Measurements from ENCODE around the gene SIGLEC12. TPM values are rescaled to one million over a fixed set of nuclear protein-coding genes. Genes with fewer than 3 reads are reported as not detected.

SIGLEC12 gene
- total RNA-seq, 2 experiments from 2014 or later: not detected

DNA sequence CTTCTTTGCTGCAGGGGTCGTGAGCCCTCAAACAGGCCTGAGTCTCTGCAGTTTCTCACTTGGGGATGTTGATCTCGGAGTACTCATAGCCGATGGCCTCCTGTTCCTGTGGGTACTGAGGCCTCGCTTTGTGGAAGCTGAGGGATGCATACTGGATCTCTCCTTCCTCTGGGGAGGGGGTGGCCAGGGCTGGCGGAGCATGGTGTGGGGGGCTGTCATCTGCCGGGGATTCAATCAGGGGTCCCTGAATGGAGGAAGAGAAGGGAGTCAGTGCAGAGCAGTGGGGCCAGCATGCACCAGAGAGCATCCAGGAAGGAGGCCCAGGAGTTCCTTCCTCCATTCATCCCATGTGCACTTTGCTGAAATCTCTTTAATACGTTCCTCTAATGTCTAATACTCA is 10.0 kb downstream of the SIGLEC12 start:
- Histone ChIP-seq H3K9me3 (ENCODE audit: control insufficient read depth in 1 of 2, insufficient read depth in 1 of 2, low read length in 2 of 2) (peaks cover 0 to 5% of the 10 kb centered on the region in 2 experiments), H3K4me1 (ENCODE audit: insufficient read depth, low read length) (no peaks in the 10 kb centered on the region), H3K36me3 (ENCODE audit: insufficient read depth, low read length) (no peaks in the 10 kb centered on the region), H3K4me3 (ENCODE audit: low read length) (no peak overlapping the region), H3K27ac (ENCODE audit: low read depth in 1 of 2, low read length in 2 of 2) (no peak overlapping the region), H3K27me3 (ENCODE audit: control insufficient read depth in 1 of 2, insufficient read depth in 2 of 2, low read length in 2 of 2) (peaks cover 0 to 2% of the 10 kb centered on the region in 2 experiments)
- no peak for ATAC-seq (ENCODE audit: poor library complexity)
- Mint-ChIP-seq H3K27ac (no peak overlapping the region), H3K9me3 (no peaks in the 10 kb centered on the region), H3K4me3 (no peak overlapping the region), H3K27me3 (peaks cover 13% of the 10 kb centered on the region), H3K36me3 (ENCODE audit: low read depth) (no peaks in the 10 kb centered on the region), H3K4me1 (ENCODE audit: low read depth) (no peaks in the 10 kb centered on the region)
- DNase-seq: no peak
- TF ChIP-seq, protein P1, sequence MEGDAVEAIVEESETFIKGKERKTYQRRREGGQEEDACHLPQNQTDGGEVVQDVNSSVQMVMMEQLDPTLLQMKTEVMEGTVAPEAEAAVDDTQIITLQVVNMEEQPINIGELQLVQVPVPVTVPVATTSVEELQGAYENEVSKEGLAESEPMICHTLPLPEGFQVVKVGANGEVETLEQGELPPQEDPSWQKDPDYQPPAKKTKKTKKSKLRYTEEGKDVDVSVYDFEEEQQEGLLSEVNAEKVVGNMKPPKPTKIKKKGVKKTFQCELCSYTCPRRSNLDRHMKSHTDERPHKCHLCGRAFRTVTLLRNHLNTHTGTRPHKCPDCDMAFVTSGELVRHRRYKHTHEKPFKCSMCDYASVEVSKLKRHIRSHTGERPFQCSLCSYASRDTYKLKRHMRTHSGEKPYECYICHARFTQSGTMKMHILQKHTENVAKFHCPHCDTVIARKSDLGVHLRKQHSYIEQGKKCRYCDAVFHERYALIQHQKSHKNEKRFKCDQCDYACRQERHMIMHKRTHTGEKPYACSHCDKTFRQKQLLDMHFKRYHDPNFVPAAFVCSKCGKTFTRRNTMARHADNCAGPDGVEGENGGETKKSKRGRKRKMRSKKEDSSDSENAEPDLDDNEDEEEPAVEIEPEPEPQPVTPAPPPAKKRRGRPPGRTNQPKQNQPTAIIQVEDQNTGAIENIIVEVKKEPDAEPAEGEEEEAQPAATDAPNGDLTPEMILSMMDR (IDR thresholded peaks at IDR 0.05): no peak
- ChIA-PET CTCF (no interaction called here), POLR2A (no interaction called here)
- intact Hi-C loops (cut with DNase I, micrococcal nuclease): no loop called here

DNA sequence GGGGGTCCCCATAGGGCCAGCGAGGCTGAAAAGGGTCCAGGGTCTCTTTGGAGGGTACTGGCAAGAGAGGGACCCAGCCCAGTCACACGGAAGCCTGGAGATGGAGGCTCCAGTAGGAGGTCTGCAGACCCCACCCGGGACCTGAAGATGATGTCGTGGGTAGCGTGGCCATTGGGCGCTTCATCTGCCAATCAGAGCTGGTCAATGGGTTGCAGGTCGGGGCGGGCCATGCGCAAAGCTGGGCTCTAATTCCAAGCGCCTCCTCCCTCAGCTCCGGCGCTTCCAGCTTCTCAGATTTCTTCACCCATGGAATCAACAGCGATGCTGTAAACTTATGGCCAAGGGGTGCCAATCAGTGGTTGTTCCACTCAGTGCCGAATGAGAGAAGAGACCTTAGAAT is 10.9 kb downstream of the SIGLEC12 start:
- CTCF ChIA-PET: no interaction called here

DNA sequence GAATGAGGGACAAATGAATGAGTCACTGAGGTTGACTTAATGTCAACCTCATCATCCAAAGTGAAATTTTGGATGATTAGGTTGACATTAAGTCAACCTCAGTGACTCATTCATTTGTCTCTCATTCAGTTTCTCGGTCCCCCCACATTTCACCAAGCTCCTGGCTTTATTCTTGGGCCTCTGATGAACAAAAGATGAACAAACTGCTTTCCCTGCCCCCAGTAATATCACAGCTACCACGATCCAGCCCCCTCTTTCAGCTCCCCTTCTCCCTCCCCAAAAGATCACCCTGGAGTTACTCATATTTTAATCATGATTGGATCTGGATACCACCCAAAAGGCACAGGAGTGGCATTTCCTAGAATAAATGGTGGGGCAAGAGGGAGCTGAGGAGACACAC is 12.5 kb downstream of the SIGLEC12 start:
- no peak overlapping the region for H3K27ac Mint-ChIP-seq
- TF ChIP-seq, protein P1 (IDR thresholded peaks at IDR 0.05): no peak
- DNase-seq (no peak), ATAC-seq (ENCODE audit: poor library complexity) (no peak)
- no peak overlapping the region for H3K4me3 ChIP-seq (ENCODE audit: low read length)
- intact Hi-C loops (cut with DNase I, micrococcal nuclease): no loop called here
- H3K4me1 ChIP-seq (ENCODE audit: insufficient read depth, low read length): no peaks in the 10 kb centered on the region
- H3K27me3 ChIP-seq (ENCODE audit: control insufficient read depth in 1 of 2, insufficient read depth in 2 of 2, low read length in 2 of 2): peaks cover 0 to 8% of the 10 kb centered on the region in 2 experiments
- no peaks in the 10 kb centered on the region for H3K36me3 Mint-ChIP-seq (ENCODE audit: low read depth)
- H3K4me1 Mint-ChIP-seq (ENCODE audit: low read depth): no peaks in the 10 kb centered on the region
- H3K9me3 Mint-ChIP-seq: no peaks in the 10 kb centered on the region
- no peak overlapping the region for H3K4me3 Mint-ChIP-seq
- H3K36me3 ChIP-seq (ENCODE audit: insufficient read depth, low read length): no peaks in the 10 kb centered on the region
- H3K9me3 ChIP-seq (ENCODE audit: control insufficient read depth in 1 of 2, insufficient read depth in 1 of 2, low read length in 2 of 2): peaks cover 0 to 5% of the 10 kb centered on the region in 2 experiments
- H3K27me3 Mint-ChIP-seq: peaks cover 18% of the 10 kb centered on the region
- CTCF ChIA-PET: no interaction called here
- POLR2A ChIA-PET: no interaction called here
- no peak overlapping the region for H3K27ac ChIP-seq (ENCODE audit: low read depth in 1 of 2, low read length in 2 of 2)

More for the DNA sequence above, 10.9 kb downstream of the SIGLEC12 start:
- TF ChIP-seq, protein P1 (IDR thresholded peaks at IDR 0.05): no peak
- H3K27ac Mint-ChIP-seq: no peak overlapping the region
- no peaks in the 10 kb centered on the region for H3K4me1 ChIP-seq (ENCODE audit: insufficient read depth, low read length)
- H3K36me3 Mint-ChIP-seq (ENCODE audit: low read depth): no peaks in the 10 kb centered on the region
- intact Hi-C loops (cut with DNase I, micrococcal nuclease): no loop called here
- H3K4me3 ChIP-seq (ENCODE audit: low read length): no peak overlapping the region
- DNase-seq: no peak
- no peaks in the 10 kb centered on the region for H3K36me3 ChIP-seq (ENCODE audit: insufficient read depth, low read length)
- H3K9me3 Mint-ChIP-seq: no peaks in the 10 kb centered on the region
- H3K27me3 Mint-ChIP-seq: peaks cover 17% of the 10 kb centered on the region
- no peaks in the 10 kb centered on the region for H3K4me1 Mint-ChIP-seq (ENCODE audit: low read depth)
- peaks cover 0 to 2% of the 10 kb centered on the region in 2 experiments for H3K27me3 ChIP-seq (ENCODE audit: control insufficient read depth in 1 of 2, insufficient read depth in 2 of 2, low read length in 2 of 2)
- no peak overlapping the region for H3K4me3 Mint-ChIP-seq
- no peak for ATAC-seq (ENCODE audit: poor library complexity)
- POLR2A ChIA-PET: no interaction called here
- H3K27ac ChIP-seq (ENCODE audit: low read depth in 1 of 2, low read length in 2 of 2): no peak overlapping the region
- H3K9me3 ChIP-seq (ENCODE audit: control insufficient read depth in 1 of 2, insufficient read depth in 1 of 2, low read length in 2 of 2): peaks cover 0 to 5% of the 10 kb centered on the region in 2 experiments
